Nephron (organoid): ENCODE results near the gene OR4D11.

ENCODE experiments used
- H3K27ac Mint-ChIP-seq, 3 experiments: 2 replicates each; pipeline ENCODE4 v1.8.0; 2020; ENCODE audit warnings: mixed read lengths in 3 of 3, mild to moderate bottlenecking in 2 of 3, moderate library complexity in 1 of 3
- H3K27me3 Mint-ChIP-seq: 2 replicates; pipeline ENCODE4 v1.8.0; 2021; ENCODE audit warnings: low read depth, mild to moderate bottlenecking, moderate library complexity, mixed read lengths
- H3K36me3 Mint-ChIP-seq: 2 replicates; pipeline ENCODE4 v1.8.0; 2020; ENCODE audit warnings: low read depth, mixed read lengths
- H3K4me1 Mint-ChIP-seq: 2 replicates; pipeline ENCODE4 v1.8.0; 2020; ENCODE audit warnings: mixed read lengths
- H3K4me3 Mint-ChIP-seq, 3 experiments: 2 replicates each; pipeline ENCODE4 v1.8.0; 2020; ENCODE audit warnings: mild to moderate bottlenecking in 3 of 3, mixed read lengths in 3 of 3, moderate library complexity in 2 of 3
- H3K9me3 Mint-ChIP-seq: 2 replicates; pipeline ENCODE4 v1.8.0; 2020; ENCODE audit warnings: mixed read lengths
- CTCF ChIP-seq, 3 experiments: fragments of 200-600 bp; sonication (generic); IDR thresholded peaks; one replicate each; pipeline ENCODE4 v1.5.0; 2021; ENCODE audit warnings: antibody characterized with exemption in 3 of 3; ENCODE audit not compliant: unreplicated experiment in 3 of 3

OR4D11 gene

GRCh38 chr11:59551659-59552521 is 48.5 kb downstream of the OR4D11 start:
- H3K9me3 Mint-ChIP-seq: no peaks in the 10 kb centered on the region
- no peaks in the 10 kb centered on the region for H3K27me3 Mint-ChIP-seq
- TF ChIP-seq CTCF (IDR thresholded peaks at IDR 0.05; ENCODE audit: unreplicated experiment in 3 of 3): no peak
- peak overlapping the region; percentile 83 to 96 (median 94) for H3K4me3 Mint-ChIP-seq
- peaks cover 27% of the 10 kb centered on the region for H3K4me1 Mint-ChIP-seq
- no peaks in the 10 kb centered on the region for H3K36me3 Mint-ChIP-seq
- H3K27ac Mint-ChIP-seq: peak overlapping the region; percentile 96 to 100 (median 96)

- H3K36me3 Mint-ChIP-seq: no peaks in the 10 kb centered on the region
- H3K27ac Mint-ChIP-seq: peak overlapping the region; percentile 7 to 59 (median 23)
- H3K4me1 Mint-ChIP-seq: peaks cover 32% of the 10 kb centered on the region
- peak overlapping the region; percentile 72 to 87 (median 79) for H3K4me3 Mint-ChIP-seq
- TF ChIP-seq CTCF (IDR thresholded peaks at IDR 0.05; ENCODE audit: unreplicated experiment in 3 of 3): no peak
- no peaks in the 10 kb centered on the region for H3K27me3 Mint-ChIP-seq
- no peaks in the 10 kb centered on the region for H3K9me3 Mint-ChIP-seq
Measured at GRCh38 chr11:59552844-59553243, 49.5 kb downstream of the OR4D11 start.

- Mint-ChIP-seq H3K27ac (no peak overlapping the region), H3K4me1 (peaks cover 32% of the 10 kb centered on the region), H3K9me3 (no peaks in the 10 kb centered on the region), H3K4me3 (peak overlapping the region; percentile 50 to 87 (median 79)), H3K36me3 (no peaks in the 10 kb centered on the region), H3K27me3 (no peaks in the 10 kb centered on the region)
- TF ChIP-seq CTCF (IDR thresholded peaks at IDR 0.05; ENCODE audit: unreplicated experiment in 3 of 3): no peak
Measured at GRCh38 chr11:59553323-59553722, 49.9 kb downstream of the OR4D11 start.
